ENCODE measurements around the gene LRRC43.

DNA sequence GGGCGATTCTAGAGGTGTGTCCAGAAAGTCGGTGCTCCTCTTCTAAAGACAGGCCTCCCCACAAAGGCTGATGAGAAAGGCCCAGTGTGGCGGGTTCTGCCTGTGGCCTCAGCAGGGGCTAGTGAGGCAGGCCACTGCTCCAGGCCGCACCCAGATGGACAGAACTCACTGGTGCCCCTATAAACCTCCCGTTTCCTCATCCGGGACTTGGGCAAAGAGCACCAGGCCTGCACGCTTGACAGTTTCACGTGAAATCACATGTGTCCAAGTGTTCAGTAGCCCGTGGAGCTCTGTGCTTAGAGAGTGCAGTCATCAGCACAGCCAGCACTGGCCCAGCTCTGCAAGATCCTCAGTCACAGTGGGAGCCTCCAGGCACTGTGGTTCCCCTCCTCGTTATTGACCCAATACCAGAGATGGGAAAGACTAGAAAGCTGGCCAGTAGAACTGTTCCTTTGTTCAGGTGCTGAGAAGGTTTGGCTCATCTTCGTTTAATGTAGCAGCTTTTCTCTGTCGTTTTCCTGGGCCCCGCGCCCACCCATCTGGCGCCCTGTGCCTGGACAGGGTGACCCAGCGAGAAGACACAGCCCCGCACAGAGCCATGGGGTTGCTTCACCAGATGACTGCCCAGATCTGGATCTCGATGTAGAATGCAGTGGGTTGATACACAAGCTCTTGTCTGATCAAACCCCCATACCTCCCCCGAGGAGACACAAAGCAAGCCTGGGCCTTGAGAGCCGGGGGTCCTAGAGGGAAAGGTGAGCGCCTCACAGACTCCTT is 35.2 kb upstream of the LRRC43 start:
- TF ChIP-seq, protein P1, sequence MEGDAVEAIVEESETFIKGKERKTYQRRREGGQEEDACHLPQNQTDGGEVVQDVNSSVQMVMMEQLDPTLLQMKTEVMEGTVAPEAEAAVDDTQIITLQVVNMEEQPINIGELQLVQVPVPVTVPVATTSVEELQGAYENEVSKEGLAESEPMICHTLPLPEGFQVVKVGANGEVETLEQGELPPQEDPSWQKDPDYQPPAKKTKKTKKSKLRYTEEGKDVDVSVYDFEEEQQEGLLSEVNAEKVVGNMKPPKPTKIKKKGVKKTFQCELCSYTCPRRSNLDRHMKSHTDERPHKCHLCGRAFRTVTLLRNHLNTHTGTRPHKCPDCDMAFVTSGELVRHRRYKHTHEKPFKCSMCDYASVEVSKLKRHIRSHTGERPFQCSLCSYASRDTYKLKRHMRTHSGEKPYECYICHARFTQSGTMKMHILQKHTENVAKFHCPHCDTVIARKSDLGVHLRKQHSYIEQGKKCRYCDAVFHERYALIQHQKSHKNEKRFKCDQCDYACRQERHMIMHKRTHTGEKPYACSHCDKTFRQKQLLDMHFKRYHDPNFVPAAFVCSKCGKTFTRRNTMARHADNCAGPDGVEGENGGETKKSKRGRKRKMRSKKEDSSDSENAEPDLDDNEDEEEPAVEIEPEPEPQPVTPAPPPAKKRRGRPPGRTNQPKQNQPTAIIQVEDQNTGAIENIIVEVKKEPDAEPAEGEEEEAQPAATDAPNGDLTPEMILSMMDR (IDR thresholded peaks at IDR 0.05) = no peak
- TF ChIP-seq, protein P2, sequence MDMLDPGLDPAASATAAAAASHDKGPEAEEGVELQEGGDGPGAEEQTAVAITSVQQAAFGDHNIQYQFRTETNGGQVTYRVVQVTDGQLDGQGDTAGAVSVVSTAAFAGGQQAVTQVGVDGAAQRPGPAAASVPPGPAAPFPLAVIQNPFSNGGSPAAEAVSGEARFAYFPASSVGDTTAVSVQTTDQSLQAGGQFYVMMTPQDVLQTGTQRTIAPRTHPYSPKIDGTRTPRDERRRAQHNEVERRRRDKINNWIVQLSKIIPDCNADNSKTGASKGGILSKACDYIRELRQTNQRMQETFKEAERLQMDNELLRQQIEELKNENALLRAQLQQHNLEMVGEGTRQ (CRISPR knock-in tag; IDR thresholded peaks at IDR 0.05) = no peak
- TF ChIP-seq, protein P3, sequence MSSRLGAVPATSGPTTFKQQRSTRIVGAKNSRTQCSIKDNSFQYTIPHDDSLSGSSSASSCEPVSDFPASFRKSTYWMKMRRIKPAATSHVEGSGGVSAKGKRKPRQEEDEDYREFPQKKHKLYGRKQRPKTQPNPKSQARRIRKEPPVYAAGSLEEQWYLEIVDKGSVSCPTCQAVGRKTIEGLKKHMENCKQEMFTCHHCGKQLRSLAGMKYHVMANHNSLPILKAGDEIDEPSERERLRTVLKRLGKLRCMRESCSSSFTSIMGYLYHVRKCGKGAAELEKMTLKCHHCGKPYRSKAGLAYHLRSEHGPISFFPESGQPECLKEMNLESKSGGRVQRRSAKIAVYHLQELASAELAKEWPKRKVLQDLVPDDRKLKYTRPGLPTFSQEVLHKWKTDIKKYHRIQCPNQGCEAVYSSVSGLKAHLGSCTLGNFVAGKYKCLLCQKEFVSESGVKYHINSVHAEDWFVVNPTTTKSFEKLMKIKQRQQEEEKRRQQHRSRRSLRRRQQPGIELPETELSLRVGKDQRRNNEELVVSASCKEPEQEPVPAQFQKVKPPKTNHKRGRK (CRISPR knock-in tag; IDR thresholded peaks at IDR 0.05; ENCODE audit: borderline replicate concordance) = no peak
- TF ChIP-seq, protein P4, sequence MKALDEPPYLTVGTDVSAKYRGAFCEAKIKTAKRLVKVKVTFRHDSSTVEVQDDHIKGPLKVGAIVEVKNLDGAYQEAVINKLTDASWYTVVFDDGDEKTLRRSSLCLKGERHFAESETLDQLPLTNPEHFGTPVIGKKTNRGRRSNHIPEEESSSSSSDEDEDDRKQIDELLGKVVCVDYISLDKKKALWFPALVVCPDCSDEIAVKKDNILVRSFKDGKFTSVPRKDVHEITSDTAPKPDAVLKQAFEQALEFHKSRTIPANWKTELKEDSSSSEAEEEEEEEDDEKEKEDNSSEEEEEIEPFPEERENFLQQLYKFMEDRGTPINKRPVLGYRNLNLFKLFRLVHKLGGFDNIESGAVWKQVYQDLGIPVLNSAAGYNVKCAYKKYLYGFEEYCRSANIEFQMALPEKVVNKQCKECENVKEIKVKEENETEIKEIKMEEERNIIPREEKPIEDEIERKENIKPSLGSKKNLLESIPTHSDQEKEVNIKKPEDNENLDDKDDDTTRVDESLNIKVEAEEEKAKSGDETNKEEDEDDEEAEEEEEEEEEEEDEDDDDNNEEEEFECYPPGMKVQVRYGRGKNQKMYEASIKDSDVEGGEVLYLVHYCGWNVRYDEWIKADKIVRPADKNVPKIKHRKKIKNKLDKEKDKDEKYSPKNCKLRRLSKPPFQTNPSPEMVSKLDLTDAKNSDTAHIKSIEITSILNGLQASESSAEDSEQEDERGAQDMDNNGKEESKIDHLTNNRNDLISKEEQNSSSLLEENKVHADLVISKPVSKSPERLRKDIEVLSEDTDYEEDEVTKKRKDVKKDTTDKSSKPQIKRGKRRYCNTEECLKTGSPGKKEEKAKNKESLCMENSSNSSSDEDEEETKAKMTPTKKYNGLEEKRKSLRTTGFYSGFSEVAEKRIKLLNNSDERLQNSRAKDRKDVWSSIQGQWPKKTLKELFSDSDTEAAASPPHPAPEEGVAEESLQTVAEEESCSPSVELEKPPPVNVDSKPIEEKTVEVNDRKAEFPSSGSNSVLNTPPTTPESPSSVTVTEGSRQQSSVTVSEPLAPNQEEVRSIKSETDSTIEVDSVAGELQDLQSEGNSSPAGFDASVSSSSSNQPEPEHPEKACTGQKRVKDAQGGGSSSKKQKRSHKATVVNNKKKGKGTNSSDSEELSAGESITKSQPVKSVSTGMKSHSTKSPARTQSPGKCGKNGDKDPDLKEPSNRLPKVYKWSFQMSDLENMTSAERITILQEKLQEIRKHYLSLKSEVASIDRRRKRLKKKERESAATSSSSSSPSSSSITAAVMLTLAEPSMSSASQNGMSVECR (CRISPR knock-in tag; IDR thresholded peaks at IDR 0.05; ENCODE audit: borderline replicate concordance) = no peak
- TF ChIP-seq NR3C1 (CRISPR knock-in tag; conservative IDR thresholded peaks at IDR 0.05; ENCODE audit: low read depth) (no peak), RORB (CRISPR knock-in tag; IDR thresholded peaks at IDR 0.05) (no peak), TEAD4 (CRISPR knock-in tag; IDR thresholded peaks at IDR 0.05) (no peak), ETV6 (CRISPR knock-in tag; IDR thresholded peaks at IDR 0.05) (no peak), ZNF121 (CRISPR knock-in tag; IDR thresholded peaks at IDR 0.05) (no peak), KAT7 (CRISPR knock-in tag; IDR thresholded peaks at IDR 0.05; ENCODE audit: borderline replicate concordance) (no peak)
- TF ChIP-seq, protein P5, sequence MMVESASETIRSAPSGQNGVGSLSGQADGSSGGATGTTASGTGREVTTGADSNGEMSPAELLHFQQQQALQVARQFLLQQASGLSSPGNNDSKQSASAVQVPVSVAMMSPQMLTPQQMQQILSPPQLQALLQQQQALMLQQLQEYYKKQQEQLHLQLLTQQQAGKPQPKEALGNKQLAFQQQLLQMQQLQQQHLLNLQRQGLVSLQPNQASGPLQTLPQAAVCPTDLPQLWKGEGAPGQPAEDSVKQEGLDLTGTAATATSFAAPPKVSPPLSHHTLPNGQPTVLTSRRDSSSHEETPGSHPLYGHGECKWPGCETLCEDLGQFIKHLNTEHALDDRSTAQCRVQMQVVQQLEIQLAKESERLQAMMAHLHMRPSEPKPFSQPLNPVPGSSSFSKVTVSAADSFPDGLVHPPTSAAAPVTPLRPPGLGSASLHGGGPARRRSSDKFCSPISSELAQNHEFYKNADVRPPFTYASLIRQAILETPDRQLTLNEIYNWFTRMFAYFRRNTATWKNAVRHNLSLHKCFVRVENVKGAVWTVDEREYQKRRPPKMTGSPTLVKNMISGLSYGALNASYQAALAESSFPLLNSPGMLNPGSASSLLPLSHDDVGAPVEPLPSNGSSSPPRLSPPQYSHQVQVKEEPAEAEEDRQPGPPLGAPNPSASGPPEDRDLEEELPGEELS (CRISPR knock-in tag; IDR thresholded peaks at IDR 0.05) = no peak
- TF ChIP-seq, protein P6, sequence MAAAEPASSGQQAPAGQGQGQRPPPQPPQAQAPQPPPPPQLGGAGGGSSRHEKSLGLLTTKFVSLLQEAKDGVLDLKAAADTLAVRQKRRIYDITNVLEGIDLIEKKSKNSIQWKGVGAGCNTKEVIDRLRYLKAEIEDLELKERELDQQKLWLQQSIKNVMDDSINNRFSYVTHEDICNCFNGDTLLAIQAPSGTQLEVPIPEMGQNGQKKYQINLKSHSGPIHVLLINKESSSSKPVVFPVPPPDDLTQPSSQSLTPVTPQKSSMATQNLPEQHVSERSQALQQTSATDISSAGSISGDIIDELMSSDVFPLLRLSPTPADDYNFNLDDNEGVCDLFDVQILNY (CRISPR knock-in tag; IDR thresholded peaks at IDR 0.05) = no peak
- TF ChIP-seq, protein P7, sequence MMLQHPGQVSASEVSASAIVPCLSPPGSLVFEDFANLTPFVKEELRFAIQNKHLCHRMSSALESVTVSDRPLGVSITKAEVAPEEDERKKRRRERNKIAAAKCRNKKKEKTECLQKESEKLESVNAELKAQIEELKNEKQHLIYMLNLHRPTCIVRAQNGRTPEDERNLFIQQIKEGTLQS (CRISPR knock-in tag; conservative IDR thresholded peaks at IDR 0.05) = no peak
